Measurements from ENCODE around the gene OR2B2.

OR2B2 gene

DNA sequence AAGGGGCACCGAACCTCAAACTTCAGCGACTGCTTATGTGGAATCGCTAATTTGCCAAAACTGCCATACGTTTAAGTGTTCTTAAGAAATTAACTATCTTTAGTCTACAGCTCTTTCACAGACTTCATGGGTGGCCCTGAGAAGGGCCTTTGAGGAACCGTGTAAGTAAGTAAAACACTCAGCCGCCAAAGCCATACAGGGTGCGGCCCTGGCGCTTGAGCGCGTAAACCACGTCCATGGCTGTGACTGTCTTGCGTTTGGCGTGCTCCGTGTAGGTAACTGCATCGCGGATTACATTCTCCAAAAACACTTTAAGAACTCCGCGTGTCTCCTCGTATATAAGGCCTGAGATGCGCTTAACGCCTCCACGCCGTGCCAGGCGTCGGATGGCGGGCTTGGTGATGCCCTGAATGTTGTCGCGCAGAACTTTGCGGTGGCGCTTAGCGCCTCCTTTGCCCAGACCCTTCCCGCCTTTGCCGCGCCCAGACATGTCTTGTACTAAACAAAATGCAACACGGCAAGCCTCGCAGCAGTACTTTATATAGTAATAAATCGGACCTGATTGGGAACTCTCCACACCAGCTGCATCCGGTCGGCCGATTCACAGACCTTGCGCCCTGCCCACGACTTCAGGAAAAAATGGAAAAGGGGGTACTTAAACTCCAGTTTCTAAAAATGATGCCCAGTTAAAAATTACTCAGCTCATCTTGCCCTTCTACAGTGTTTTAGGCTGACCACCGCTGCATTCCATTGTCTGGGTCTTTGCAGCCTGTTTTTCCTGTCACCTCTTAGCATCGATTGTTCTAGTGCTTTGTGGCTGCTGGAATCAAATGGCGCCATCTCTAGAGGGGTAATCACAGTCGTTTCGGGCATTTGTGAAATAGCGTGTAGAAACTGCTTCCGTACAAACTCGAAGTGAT lies 38.9 kb downstream of the OR2B2 start:
- peak; percentile 86 to 90 for DNase-seq (ENCODE audit: low read depth in 2 of 2)
- TF ChIP-seq, protein P1, sequence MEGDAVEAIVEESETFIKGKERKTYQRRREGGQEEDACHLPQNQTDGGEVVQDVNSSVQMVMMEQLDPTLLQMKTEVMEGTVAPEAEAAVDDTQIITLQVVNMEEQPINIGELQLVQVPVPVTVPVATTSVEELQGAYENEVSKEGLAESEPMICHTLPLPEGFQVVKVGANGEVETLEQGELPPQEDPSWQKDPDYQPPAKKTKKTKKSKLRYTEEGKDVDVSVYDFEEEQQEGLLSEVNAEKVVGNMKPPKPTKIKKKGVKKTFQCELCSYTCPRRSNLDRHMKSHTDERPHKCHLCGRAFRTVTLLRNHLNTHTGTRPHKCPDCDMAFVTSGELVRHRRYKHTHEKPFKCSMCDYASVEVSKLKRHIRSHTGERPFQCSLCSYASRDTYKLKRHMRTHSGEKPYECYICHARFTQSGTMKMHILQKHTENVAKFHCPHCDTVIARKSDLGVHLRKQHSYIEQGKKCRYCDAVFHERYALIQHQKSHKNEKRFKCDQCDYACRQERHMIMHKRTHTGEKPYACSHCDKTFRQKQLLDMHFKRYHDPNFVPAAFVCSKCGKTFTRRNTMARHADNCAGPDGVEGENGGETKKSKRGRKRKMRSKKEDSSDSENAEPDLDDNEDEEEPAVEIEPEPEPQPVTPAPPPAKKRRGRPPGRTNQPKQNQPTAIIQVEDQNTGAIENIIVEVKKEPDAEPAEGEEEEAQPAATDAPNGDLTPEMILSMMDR (IDR thresholded peaks at IDR 0.05; ENCODE audit: low read depth, low read length): no peak
- peak overlapping the region; percentile 60 to 68 for H3K4me3 ChIP-seq (replicated peaks in 1 of 2; ENCODE audit: low read depth in 2 of 2, low read length in 2 of 2)

DNA sequence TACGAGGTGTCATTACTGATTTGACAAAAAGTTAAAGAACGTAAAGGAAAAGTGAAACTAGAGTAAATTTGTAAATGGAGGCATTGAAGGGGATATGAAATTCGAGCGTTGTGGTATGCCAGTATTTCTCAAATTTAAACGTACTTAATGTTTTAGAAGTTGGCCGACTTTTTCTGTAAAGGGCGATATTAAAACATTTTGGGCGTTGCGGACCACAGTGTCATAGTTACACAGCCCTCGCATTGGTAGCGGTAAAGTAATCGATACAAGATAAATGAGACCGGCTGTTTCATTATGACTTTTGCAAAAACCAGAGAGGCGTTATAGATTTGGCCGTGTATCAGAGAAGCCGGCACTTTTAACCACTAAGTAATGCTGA lies 39.6 kb downstream of the OR2B2 start:
- TF ChIP-seq, protein P1 (IDR thresholded peaks at IDR 0.05; ENCODE audit: low read depth, low read length): no peak
- no peak for DNase-seq (ENCODE audit: low read depth in 2 of 2)
- peak overlapping the region; percentile 60 to 68 for H3K4me3 ChIP-seq (replicated peaks in 1 of 2; ENCODE audit: low read depth in 2 of 2, low read length in 2 of 2)

DNA sequence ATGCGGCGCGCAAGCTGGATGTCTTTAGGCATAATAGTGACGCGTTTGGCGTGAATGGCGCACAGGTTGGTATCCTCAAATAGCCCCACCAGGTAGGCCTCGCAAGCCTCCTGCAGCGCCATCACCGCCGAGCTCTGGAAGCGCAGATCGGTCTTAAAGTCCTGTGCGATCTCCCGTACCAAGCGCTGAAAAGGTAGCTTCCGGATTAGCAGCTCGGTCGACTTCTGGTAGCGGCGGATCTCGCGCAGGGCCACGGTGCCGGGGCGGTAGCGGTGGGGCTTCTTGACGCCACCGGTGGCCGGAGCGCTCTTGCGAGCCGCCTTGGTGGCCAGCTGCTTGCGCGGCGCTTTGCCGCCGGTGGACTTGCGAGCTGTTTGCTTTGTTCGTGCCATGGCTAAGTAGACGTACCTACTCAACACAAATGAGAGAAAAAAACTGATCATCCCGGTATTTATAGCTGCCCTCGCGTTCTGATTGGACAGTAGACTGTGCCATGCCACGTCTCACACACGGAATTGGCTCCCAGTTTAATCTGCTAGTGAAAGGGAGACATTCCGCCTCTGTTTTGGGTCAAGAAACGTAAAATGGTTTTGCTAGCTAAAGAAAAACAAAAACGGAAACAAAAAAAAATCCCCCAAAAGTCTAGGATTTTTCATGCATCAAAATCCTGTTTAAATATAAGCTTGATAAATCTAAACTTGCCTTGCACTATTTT lies 40.1 kb downstream of the OR2B2 start:
- TF ChIP-seq, protein P1 (IDR thresholded peaks at IDR 0.05; ENCODE audit: low read depth, low read length): peak; percentile 21
- H3K4me3 ChIP-seq (replicated peaks in 1 of 2; ENCODE audit: low read depth in 2 of 2, low read length in 2 of 2): peak overlapping the region; percentile 60 to 68

DNA sequence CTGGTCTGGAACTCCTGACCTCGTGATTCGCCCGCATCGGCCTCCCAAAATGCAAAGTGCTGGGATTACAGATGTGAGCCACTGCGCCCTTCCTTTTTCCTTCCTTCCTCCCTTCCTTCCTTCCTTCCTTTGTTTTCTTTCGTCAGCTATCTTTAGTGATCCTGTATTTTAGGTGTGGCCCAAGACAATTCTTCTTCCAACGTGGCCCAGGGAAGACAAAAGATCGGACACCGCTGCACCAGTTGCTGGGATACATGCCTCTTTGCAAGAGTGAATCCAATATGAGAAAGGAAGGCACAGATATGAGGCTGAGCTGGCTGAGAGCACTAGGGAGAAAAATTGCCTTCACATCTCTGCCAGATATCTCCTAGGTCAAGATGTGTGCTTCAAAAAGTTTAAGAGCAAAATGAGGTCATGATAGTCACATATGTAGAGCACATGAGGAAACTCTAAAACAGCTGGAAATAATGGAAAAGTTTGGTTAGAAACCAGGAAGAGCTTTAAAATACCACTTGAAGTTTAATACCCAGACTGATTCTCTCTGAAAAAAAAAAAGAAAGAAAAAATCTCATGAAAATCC lies 41.8 kb downstream of the OR2B2 start:
- H3K4me3 ChIP-seq (replicated peaks in 1 of 2; ENCODE audit: low read depth in 2 of 2, low read length in 2 of 2): no peak overlapping the region
- no peak for DNase-seq (ENCODE audit: low read depth in 2 of 2)
- TF ChIP-seq, protein P1 (IDR thresholded peaks at IDR 0.05; ENCODE audit: low read depth, low read length): no peak

More for the DNA sequence above, 40.1 kb downstream of the OR2B2 start:
- peak; percentile 98 for DNase-seq (ENCODE audit: low read depth in 2 of 2)

DNA sequence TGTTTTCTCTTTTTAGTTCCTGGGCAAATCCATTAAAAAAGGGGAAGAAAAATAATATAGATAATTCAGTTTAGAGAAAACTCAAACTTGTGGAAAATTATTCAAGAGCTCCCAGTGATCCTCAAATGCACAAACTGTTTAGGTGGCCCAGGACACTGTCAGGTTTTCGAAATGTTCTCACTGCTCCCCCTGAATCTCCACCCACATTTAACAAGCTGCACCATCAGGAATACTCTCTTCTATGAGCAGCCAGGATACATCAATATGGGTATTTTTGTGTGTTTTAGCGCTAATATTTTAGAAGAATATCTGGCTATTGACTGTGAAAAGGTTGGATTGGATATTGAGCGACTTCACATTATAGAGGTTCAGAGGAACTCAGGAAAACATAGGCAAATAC lies 43.9 kb downstream of the OR2B2 start:
- DNase-seq (ENCODE audit: low read depth in 2 of 2): no peak
- no peak overlapping the region for H3K4me3 ChIP-seq (replicated peaks in 1 of 2; ENCODE audit: low read depth in 2 of 2, low read length in 2 of 2)
- TF ChIP-seq, protein P1 (IDR thresholded peaks at IDR 0.05; ENCODE audit: low read depth, low read length): no peak

DNA sequence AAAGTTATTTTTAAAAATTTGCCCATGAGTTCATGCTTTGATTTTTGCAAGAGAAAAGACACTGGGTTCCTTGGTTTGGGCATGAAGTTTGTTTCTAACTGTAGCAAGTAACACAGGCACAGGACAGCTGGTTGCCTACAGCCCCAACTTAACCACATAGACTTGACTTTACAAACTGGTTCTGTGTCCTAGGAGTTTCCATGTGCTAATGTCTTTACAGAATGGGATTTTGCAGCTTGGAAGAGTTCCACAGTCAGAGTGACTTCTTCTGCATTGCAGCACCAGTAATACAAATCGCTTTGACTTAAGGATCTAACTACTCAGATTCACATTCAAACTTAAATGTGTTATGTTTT lies 44.3 kb downstream of the OR2B2 start:
- peak in 1 of 2 donors; percentile 37 for DNase-seq (ENCODE audit: low read depth in 2 of 2)
- TF ChIP-seq, protein P1 (IDR thresholded peaks at IDR 0.05; ENCODE audit: low read depth, low read length): no peak
- no peak overlapping the region for H3K4me3 ChIP-seq (replicated peaks in 1 of 2; ENCODE audit: low read depth in 2 of 2, low read length in 2 of 2)

Measured in cardiac fibroblast (primary cell).